Activated T-cell treated with anti-CD3 and anti-CD28 coated beads, Interleukin-2, amount 50 U/mL, for 48 hours (primary cell): Measurements from ENCODE around the gene CPSF4L.

Experiments
- DNase-seq, 2 experiments: peaks; one replicate each; pipeline ENCODE4 v3.0.0-alpha.2; 2020

Gene CPSF4L

GRCh38 chr17:73231395-73231794 lies 30.3 kb downstream of the CPSF4L start:
- peak in 1 of 2 experiments; percentile 39 for DNase-seq

GRCh38 chr17:73230088-73230487 lies 31.6 kb downstream of the CPSF4L start:
- no peak for DNase-seq

GRCh38 chr17:73228748-73229236 lies 32.9 kb downstream of the CPSF4L start:
- DNase-seq = peak in 1 of 2 experiments; percentile 31

DNA sequence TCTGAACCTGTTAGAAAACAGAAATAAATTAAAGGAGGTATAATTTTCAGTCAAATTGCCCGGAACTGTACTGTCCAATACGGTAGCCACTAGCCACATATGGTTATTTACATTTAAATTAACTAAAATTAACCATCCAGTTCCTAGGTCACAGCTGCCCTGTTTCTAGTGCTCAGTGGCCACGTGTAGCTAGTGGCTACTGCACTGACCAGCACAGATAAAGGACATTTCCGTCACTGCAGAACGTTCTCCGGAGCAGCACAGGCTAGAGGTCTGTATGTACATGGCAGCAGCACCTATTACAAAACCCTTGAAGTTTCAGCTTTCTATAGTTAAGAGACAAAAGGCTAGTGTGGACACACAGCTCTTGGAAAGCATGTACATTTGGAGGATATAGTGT lies 33.7 kb downstream of the CPSF4L start:
- no peak for DNase-seq

- no peak for DNase-seq
Observed at GRCh38 chr17:73227379-73227778, 34.3 kb downstream of the CPSF4L start.

DNA sequence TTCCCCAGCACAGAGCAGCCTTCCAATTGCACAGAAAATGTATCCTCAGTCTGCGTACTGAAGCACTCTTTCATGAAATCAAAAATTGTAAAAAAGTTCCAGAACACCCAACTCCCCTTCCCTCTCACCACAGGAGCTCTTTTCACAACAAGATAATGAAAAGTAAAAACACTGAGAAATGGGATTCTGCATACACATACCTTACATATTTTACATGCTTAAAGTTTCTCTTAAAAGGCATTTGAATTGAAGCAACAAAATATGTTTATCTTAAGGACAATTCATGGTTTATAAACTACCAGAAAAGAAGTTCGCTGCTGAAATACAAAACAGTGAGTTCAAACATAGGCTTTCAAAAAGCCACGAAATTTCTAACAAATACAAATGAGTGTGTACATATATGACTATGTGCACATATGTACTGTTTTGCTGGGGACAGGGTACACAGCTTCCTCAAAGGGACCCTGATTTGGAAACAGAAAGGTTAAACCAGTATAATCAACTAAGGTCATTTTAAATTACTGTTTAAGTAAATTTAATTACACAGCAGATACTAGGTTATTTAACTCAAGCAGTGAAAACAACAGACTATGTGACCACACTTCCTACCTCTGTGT lies 35.0 kb downstream of the CPSF4L start:
- DNase-seq = no peak

DNA sequence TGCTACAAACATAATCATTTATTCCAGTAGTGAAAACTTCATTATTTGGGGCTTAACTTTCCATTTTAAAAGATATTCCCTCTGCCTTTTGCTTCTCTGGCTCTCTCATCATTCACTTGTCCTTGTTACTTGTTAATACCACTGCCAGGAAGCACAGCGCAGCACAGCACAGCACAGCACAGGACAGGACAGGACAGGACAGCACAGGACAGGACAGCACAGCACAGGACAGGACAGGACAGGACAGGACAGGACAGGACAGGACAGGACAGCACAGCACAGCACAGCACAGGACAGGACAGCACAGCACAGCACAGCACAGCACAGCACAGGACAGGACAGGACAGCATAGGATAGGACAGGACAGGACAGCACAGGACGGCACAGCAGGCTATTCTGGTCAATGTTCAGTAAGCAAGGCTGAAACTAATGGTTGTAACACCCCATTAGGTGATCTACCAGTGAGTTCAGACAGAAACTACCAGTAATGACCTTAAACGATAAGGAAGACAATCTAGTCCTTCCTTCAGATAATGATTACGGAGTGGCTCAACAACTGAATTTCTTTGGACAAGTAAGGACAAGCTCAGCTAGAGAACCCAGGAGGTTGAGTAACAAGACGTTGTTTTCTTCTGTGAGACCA lies 36.9 kb downstream of the CPSF4L start:
- no peak for DNase-seq

DNA sequence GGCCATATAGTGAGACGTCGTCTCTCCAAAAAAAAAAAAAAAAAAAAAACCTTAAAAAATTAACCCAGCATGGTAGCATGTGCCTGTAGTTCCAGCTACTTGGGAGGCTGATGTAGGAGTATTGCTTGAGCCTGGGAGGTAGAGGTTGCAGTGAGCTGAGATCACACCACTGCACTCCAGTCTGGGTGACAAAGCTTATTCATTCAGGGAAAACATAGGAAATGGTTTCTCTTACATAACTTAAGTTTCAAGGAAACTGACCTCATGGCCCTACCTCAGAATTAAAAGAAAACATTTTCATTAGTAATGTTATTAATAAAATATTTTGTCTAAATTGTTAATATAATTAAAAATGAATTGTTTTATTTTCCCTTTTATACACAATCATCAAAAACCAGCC lies 37.4 kb downstream of the CPSF4L start:
- no peak for DNase-seq

DNA sequence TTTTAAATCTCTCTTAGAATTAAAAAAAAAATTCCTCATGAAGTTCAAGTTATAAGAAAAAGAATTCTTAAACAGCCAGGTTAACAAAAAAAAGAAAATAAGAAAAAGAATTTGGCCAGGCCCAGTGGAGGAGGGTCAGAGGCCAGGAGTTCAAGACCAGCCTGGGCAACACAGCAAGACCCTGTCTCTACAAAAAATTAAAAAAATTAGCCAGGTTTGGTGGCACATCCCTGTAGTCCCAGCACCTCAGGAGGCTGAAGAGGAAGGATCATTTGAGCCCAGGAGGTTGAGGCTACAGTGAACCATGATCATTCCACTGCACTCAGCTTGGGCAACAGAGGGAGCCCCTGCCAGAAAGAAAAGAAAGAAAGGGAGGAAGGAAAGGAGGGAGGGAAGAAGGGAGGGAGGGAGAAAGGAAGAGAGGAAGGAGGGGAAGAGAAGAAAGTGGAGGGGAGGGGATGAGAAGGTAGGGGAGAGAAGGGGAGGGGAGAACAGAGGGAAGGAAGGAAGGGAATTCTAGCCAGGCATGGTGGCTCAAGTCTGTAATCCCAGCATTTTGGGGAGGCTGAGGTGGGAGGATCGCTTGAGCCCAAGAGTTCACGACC lies 38.0 kb downstream of the CPSF4L start:
- no peak for DNase-seq

DNA sequence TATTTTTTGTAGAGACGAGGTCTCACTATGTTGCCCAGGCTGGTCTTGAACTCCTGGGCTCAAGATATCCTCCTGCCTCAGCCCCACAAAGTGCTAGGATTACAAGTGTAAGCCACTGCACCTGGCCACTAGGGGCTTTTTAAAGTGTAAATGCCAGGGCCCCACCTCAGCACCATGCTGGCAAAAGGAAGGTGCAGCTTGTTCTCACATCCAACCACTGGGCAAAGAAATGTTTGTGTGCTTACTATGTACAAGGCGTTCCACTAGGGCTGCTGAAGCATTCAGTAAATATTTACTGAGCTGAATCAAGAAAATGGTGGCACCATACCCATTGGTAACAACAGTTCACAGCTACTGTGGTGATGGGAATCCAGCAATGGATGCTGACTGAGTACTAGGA lies 46.2 kb downstream of the CPSF4L start:
- no peak for DNase-seq

GRCh38 chr17:73214851-73215250 lies 46.8 kb downstream of the CPSF4L start:
- DNase-seq = no peak

- no peak for DNase-seq
Observed at GRCh38 chr17:73214008-73214407, 47.7 kb downstream of the CPSF4L start.

- DNase-seq = peak; percentile 66 to 73
Observed at GRCh38 chr17:73211745-73212144, 49.9 kb downstream of the CPSF4L start.

DNA sequence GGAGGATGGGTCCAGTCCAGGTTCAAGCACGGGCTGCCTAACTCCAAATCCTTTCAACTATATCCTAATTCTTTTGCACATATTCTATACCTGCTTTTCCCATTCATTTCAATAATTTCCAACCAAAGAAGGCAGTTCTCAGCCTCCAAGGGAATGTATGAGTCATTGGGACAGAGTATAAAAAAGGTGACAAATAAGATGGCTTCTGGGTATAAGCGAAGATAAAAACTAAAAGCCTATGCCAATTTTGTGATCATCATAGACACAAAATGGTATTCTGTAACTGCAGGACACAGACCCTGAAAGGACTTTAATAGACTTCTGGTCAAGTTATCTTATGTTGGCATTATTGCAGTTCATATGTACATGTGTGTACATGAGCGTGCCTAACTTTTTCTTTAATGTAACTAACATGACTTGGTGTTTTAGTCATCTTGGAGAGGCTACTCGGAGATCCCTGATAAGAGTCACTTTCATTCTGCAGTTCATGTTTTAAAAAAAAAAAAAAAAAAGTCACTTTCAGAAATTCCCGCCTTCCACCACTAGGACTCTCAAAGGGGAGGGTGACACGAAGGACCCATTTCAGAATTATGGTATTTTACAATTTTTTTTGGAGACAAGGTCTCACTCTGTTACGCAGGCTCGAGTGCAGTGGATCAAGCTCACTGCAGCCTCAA lies 51.5 kb downstream of the CPSF4L start:
- DNase-seq = no peak

- no peak for DNase-seq
Observed at GRCh38 chr17:73209436-73209835, 52.2 kb downstream of the CPSF4L start.

DNA sequence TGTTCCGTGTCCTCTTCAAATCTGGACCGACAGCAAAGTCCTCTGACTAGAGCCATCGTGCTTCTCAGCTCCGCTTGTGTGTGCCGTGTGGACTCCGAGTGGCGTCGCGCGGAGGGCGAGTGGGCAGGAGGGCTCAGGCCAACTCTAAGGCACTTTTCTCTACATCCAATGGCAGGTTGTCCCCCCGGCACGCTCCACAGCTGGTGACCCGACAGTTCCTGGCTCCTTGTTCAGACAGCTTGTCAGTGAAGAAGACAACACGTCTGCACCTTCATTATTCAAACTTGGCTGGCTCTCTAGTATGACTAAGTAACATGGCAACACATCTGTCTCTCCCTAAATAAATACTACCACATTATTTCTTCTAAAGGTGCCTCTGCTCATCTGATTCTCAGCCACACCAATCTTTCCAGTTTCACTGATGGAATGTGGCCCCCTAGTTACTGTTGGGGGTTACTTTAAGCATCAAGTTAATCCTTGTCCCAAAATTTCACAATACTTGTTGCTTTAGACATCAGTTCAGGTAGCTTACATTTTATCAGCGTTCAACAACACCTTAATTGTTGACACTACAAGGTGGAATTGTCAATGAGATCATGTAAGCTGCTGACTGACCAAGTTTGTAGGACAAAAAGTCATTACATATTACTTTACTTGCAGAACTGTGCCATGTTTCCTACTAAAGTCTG lies 53.4 kb downstream of the CPSF4L start:
- no peak for DNase-seq

DNA sequence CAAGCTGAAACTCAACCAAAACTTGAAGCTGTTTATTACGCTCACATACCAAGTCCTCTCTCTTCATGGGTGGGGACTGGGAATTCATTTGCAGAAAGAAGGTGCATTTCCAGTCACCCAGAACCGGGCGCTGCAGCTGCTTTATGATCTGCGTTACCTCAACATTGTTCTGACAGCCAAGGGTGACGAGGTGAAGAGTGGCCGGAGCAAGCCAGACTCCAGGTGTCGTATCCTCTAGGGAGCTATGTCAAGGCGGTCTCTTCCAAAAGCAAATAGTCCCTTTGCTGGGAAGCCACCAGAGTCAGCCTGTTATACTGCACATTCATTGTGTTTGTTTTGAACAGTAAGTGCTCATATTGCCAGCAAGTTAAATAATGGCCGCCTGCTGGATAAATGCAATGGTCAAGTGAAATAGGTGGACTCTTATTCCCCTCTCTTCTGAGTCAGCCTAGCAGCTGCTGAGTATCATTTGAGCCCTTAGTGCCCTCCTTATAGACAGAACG lies 56.2 kb downstream of the CPSF4L start:
- DNase-seq = no peak

DNA sequence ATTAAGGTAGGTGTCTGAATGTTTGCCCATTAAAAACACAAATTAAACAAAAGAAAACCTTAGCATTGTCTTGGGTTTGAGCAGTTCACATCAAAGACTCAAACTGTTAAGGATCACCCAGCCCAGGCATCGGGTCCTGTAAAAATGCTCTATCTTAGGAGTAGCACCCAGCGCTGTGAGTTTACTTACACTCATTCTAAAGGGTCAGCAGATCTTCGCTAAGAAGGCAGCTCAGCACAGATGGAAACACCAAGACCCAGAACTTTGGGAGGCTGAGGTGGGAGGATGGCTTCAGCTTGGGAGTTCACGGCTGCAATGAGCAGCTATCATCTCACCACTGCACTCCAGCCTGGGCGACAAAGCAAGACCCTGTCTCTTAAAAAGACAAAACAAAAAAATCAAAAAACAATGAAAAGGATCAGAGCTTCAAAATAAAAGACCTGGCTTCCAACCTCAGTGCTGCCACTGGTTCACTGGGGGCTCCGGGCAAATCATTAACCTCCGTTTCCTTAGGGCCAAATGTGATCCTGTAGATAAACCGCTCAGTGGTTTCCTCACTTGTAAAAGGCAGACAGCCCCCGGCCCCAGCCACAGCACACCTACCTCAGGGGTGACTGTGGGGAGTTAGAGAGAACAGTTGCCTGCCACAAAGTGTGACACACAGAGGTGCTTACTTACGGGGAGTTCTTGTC lies 57.7 kb downstream of the CPSF4L start:
- peak in 1 of 2 experiments; percentile 37 for DNase-seq

DNA sequence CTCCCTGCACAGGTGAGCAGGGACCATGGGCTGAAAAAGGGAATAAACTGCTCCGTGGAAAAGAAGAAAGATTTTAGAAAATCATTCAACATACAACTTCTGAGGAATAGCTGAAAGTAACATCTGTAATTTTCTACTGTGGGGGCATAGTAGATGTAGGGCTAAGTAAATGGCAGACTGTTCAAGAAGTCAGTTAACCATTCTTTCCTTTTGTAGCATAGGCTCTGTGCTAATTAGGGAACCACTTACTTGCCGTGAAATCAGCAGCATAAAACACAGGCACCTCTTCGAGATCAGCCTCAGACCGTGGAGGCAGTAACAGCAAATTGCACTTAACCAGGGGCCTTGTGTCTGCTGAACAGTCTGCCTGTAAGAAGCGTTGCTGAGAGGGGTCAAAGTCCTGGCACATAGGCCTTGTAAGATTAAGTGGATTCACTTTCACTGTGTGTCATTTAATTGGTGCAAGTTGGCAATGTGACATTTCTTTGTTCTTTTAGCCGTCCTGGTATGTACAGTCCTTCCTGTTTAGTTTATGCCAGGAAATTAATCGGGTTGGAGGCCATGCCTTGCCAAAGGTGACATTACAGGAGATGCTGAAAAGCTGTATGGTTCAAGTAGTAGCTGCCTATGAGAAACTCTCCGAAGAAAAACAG lies 58.4 kb downstream of the CPSF4L start:
- DNase-seq = no peak

GRCh38 chr17:73201215-73202069 lies 60.2 kb downstream of the CPSF4L start:
- DNase-seq = no peak

GRCh38 chr17:73200476-73200875 lies 61.2 kb downstream of the CPSF4L start:
- no peak for DNase-seq
